Measurements from ENCODE around the gene PSMD14. TPM values are rescaled to one million over a fixed set of nuclear protein-coding genes. Genes with fewer than 3 reads are reported as not detected.

PSMD14 gene
- total RNA-seq, 2 experiments from 2014 or later: 17.1 to 22.1 TPM

DNA sequence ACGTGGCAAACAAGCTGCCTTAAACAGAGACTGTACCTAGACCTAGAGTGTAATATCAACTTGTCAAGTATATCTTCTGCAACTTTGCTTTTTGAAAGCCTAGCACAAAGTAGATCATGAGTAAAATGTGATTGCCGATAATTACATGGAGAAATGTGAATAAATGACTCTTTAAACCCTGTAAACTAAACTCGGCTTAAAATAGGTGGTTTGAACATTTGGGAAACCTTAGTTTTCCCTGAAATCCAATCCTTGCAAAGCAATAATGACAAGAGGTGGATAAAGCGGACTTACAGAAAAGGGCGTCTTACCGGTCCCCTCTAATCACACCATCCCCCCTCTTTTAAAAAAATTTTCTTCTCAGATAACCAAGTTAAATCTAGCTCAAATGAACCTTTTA is 549 bp upstream of the PSMD14 start:
- Histone ChIP-seq H3K9me3 (ENCODE audit: control insufficient read depth in 1 of 2, insufficient read depth in 1 of 2, low read length in 2 of 2) (peaks cover 0 to 9% of the 10 kb centered on the region in 2 experiments), H3K4me3 (ENCODE audit: low read length) (peak overlapping the region; percentile 81), H3K36me3 (ENCODE audit: insufficient read depth, low read length) (no peaks in the 10 kb centered on the region), H3K27ac (ENCODE audit: low read depth in 1 of 2, low read length in 2 of 2) (peak overlapping the region; percentile 59 to 78), H3K27me3 (ENCODE audit: control insufficient read depth in 1 of 2, insufficient read depth in 2 of 2, low read length in 2 of 2) (no peaks in the 10 kb centered on the region), H3K4me1 (ENCODE audit: insufficient read depth, low read length) (peaks cover 5% of the 10 kb centered on the region)
- peaks cover 5% of the 10 kb centered on the region for H3K9me3 Mint-ChIP-seq
- POLR2A ChIA-PET: interaction anchor here (0.6 to 1.4 kb wide), 12 partner anchors 11 to 171 kb away, joined by 3 to 6 read pairs (median 3); no protein-coding TSS in a partner anchor
- intact Hi-C loops (cut with DNase I, micrococcal nuclease): loop anchor here in 1 of 2 experiments (2.0 to 10.0 kb wide), 3 partner anchors 63 to 1037 kb away; partner anchors contain the start of genes GCA and TANK
- H3K36me3 Mint-ChIP-seq (ENCODE audit: low read depth): peaks cover 21% of the 10 kb centered on the region
- ATAC-seq (ENCODE audit: poor library complexity): no peak
- peaks cover 44% of the 10 kb centered on the region for H3K4me1 Mint-ChIP-seq (ENCODE audit: low read depth)
- DNase-seq: peak in 1 of 14 experiments; percentile 4
- H3K4me3 Mint-ChIP-seq: peak overlapping the region; percentile 98
- H3K27me3 Mint-ChIP-seq: peaks cover 6% of the 10 kb centered on the region
- TF ChIP-seq, protein P1, sequence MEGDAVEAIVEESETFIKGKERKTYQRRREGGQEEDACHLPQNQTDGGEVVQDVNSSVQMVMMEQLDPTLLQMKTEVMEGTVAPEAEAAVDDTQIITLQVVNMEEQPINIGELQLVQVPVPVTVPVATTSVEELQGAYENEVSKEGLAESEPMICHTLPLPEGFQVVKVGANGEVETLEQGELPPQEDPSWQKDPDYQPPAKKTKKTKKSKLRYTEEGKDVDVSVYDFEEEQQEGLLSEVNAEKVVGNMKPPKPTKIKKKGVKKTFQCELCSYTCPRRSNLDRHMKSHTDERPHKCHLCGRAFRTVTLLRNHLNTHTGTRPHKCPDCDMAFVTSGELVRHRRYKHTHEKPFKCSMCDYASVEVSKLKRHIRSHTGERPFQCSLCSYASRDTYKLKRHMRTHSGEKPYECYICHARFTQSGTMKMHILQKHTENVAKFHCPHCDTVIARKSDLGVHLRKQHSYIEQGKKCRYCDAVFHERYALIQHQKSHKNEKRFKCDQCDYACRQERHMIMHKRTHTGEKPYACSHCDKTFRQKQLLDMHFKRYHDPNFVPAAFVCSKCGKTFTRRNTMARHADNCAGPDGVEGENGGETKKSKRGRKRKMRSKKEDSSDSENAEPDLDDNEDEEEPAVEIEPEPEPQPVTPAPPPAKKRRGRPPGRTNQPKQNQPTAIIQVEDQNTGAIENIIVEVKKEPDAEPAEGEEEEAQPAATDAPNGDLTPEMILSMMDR (IDR thresholded peaks at IDR 0.05): no peak
- H3K27ac Mint-ChIP-seq: peak overlapping the region; percentile 93
- CTCF ChIA-PET: no interaction called here

DNA sequence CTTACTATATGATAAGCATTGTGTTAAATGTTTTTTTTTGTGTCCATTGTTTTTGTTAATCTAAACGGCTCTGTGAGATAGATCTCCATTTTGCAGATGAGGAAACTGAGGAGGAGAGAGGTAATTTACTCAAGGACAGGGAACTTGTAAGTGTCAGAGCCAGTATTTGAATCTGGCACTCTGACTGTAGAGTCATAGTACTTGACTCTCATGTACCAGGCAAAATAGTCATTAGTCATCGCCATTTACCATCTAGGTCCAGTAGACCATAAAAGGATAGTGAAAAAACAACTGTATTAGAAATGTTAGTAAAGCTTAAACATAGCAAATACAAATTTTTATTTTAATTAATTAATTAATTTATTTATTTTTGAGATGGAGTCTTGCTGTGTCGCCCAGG is 4.8 kb downstream of the PSMD14 start:
- no peaks in the 10 kb centered on the region for H3K36me3 ChIP-seq (ENCODE audit: insufficient read depth, low read length)
- TF ChIP-seq, protein P1 (IDR thresholded peaks at IDR 0.05): no peak
- no peaks in the 10 kb centered on the region for H3K27me3 ChIP-seq (ENCODE audit: control insufficient read depth in 1 of 2, insufficient read depth in 2 of 2, low read length in 2 of 2)
- Mint-ChIP-seq H3K4me1 (ENCODE audit: low read depth) (peaks cover 49% of the 10 kb centered on the region), H3K27me3 (no peaks in the 10 kb centered on the region), H3K9me3 (no peaks in the 10 kb centered on the region), H3K36me3 (ENCODE audit: low read depth) (peaks cover 37% of the 10 kb centered on the region), H3K4me3 (no peak overlapping the region), H3K27ac (no peak overlapping the region)
- ATAC-seq (ENCODE audit: poor library complexity) (no peak), DNase-seq (no peak)
- H3K9me3 ChIP-seq (ENCODE audit: control insufficient read depth in 1 of 2, insufficient read depth in 1 of 2, low read length in 2 of 2): no peaks in the 10 kb centered on the region
- ChIA-PET POLR2A (no interaction called here), CTCF (no interaction called here)
- no peak overlapping the region for H3K4me3 ChIP-seq (ENCODE audit: low read length)
- H3K27ac ChIP-seq (ENCODE audit: low read depth in 1 of 2, low read length in 2 of 2): no peak overlapping the region
- intact Hi-C loops (cut with DNase I, micrococcal nuclease): loop anchor here in 1 of 2 experiments (5.0 kb wide), 1 partner anchor 1004 kb away; the partner anchor contains the start of gene IFIH1
- H3K4me1 ChIP-seq (ENCODE audit: insufficient read depth, low read length): peaks cover 5% of the 10 kb centered on the region

DNA sequence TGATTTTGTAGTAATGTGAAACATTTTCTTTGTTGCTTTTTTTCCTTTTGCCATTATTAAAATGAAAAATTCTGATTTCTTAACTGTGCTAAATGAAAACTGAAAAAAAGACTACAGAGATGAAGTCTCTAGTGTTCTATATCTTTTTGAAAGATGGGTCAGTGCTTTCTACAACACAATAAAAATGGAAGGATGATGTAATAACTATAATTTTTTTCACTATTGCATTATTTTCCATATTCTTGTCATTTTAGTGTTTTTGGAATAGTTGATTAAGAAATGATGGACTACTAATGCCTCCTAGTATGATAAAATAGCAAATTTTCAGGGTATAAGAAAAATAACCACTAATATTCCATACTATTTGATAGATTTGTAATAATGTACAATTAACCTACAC is 7.2 kb downstream of the PSMD14 start:
- peaks cover 36% of the 10 kb centered on the region for H3K36me3 Mint-ChIP-seq (ENCODE audit: low read depth)
- TF ChIP-seq, protein P1 (IDR thresholded peaks at IDR 0.05): no peak
- H3K27ac Mint-ChIP-seq: no peak overlapping the region
- H3K36me3 ChIP-seq (ENCODE audit: insufficient read depth, low read length): no peaks in the 10 kb centered on the region
- no peaks in the 10 kb centered on the region for H3K4me1 ChIP-seq (ENCODE audit: insufficient read depth, low read length)
- intact Hi-C loops (cut with DNase I, micrococcal nuclease): no loop called here
- H3K4me3 ChIP-seq (ENCODE audit: low read length): no peak overlapping the region
- no peaks in the 10 kb centered on the region for H3K27me3 Mint-ChIP-seq
- no peak overlapping the region for H3K27ac ChIP-seq (ENCODE audit: low read depth in 1 of 2, low read length in 2 of 2)
- no peaks in the 10 kb centered on the region for H3K9me3 ChIP-seq (ENCODE audit: control insufficient read depth in 1 of 2, insufficient read depth in 1 of 2, low read length in 2 of 2)
- ATAC-seq (ENCODE audit: poor library complexity) (no peak), DNase-seq (no peak)
- ChIA-PET CTCF (no interaction called here), POLR2A (no interaction called here)
- H3K4me3 Mint-ChIP-seq: no peak overlapping the region
- H3K4me1 Mint-ChIP-seq (ENCODE audit: low read depth): peaks cover 36% of the 10 kb centered on the region
- H3K9me3 Mint-ChIP-seq: no peaks in the 10 kb centered on the region
- no peaks in the 10 kb centered on the region for H3K27me3 ChIP-seq (ENCODE audit: control insufficient read depth in 1 of 2, insufficient read depth in 2 of 2, low read length in 2 of 2)

Measured in CD4-positive, alpha-beta T cell (primary cell).